MV-4-11 (cell line): ENCODE measurements around the gene RAB15.
"Not testable (repeated sequence)": the region's sequence is repeated elsewhere in the genome, so short reads cannot be mapped to it uniquely, and the experiment has no call there.

Experiments
- DNase-seq: peaks from one replicate; lab custom pipeline; 2025; lab: John Stamatoyannopoulos, UW

RAB15 gene

GRCh38 chr14:64937821-64938193 lies 34.3 kb downstream of the RAB15 start:
- DNase-seq: no peak

GRCh38 chr14:64937171-64937820 lies 34.8 kb downstream of the RAB15 start:
- no peak for DNase-seq

DNA sequence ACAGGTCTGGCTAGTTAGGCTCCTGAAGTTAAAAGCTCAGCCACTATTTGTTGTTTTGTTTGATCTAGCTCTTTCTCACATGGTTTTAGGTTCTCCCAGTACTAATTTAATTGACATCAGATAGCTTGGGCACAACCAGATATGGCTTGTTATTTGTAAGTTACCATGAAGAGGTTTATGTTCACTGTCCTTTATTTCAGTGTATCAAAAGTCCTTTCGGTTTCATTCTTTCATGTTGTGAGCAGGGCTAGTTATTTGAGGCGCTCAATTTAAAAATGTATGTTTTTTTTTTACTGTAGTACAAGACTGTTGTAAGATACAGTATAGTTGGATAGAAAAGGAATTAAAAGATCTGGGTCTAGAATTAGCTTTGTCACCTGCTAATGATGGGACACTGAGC lies 36.6 kb downstream of the RAB15 start:
- no peak for DNase-seq

DNA sequence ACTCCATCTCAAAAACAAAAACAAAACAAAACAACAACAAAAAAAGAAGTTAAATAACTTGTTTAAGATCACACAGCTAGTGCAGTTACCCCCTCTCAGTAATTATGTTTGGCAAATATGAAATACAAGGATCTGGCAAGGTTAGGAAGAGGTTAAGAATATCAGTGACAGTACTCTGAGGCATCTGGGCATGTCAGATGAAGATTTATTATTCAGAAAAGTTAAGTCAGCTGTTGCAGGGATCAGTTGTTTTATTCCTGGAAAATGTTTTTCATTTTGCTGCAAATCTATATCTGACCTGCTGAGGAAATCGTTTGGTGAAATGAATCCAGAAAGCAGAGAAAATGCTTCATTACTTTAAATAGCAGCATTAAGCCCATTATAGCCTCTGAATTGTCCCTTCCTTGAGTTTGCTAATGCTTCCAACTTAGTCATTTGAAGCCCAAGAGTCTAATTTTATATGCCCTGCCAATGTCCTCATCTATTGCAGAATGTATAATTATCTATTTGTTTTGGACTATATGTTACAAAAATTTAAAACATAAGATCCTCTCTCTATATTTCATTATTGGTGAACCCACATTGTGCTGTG lies 37.7 kb downstream of the RAB15 start:
- no peak for DNase-seq

DNA sequence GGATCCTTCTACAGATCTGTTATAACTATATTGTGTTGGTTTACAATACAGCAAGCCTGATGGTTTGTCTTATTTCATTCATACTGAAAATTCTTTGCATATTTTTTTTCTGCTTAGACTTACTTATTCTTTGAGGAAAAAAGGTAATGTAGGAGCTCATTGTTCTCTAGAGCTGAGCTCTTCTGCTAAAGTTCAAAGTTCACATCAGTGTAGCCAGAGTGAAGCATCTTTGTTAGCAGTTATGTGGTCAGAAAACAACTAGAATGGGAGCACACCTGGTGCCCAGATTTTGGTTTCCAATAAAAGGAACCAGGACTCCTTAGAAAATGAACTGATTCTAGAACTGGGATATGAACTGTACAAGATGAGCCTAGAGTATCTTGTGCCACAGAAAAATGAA lies 39.9 kb downstream of the RAB15 start:
- no peak for DNase-seq

- DNase-seq: no peak
Observed at GRCh38 chr14:64931123-64931522, 41.0 kb downstream of the RAB15 start.

GRCh38 chr14:64930085-64930843 lies 41.9 kb downstream of the RAB15 start:
- DNase-seq: no peak

DNA sequence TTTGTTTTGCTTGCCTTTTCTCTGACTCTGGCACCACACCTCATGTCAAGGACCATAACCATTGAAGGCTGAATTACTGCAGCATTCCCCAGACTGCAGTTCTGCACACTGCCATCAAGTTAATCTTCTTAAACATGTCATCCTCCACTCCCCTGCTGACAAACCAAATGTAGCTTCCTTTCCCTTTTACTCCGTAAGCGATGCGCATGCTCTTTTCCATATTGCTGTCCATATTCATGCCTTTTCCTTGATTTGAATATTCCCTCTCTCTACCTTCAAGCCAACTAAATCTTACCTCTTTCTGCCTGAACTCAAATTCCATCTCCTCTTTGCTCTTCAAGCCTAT lies 43.1 kb downstream of the RAB15 start:
- no peak for DNase-seq

DNA sequence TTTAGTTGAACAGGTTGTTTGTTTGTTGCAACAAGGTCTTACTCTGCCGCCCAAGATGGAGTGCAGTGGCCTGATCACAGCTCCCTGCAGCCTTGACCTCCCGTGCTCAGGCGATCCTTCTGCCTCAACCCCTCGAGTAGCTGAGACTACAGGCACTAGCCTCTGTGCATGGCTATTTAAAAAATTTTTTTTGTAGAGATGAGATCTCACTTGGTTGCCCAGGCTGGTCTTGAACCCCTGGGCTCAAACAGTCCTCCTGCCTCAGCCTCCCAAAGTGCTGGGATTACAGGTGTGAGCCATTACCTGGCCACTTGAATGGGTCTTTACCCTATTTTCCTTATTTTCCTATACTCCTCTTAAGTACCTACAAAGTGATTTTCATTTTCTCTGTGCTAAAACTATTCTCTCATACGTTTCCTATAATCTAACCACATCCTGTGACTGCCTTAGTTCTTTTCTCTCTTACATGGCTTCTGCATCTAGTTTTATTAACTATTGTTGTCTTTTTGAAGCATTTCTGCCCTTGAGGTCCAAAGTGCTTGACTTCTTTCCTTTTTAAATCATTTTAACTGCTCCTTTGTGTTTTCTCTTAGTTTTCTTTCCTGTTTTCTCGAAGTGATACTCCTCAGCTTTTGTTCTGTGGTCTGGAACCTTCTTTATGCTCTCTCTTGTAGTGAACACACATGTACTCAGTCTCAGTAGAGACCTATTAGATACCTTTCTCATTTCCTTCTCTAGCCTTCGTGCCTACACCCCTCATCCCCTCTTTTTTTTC lies 43.7 kb downstream of the RAB15 start:
- DNase-seq: no peak

- DNase-seq: no peak
Observed at GRCh38 chr14:64927031-64927430, 45.1 kb downstream of the RAB15 start.

DNA sequence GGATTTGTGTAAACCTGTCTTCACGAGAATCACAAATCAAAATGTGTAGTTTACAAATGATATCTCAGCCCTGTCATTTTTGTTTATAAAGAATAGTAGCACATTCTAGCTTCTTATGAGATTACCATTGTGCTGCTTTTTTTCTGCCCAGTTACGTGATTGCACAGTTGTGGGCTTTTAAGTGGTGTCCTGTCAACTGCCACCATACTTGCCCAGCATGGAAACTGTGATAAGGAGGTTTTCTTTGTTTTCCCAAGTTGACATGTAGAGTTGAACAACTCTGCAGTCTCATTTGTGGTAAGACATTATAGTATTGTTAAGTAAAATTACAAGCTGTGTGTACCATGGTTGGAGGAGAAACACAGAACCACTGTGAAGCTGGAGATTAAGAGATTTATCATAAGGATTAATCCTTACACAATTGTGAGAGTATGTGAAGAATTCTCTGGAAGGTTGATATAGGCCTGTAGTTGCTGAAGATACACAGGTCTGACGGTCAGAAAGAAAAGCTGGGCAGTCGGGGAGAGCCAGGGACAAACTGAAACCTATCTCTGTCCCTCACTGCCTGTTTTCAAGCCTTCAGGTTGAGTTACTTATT lies 45.6 kb downstream of the RAB15 start:
- no peak for DNase-seq

DNA sequence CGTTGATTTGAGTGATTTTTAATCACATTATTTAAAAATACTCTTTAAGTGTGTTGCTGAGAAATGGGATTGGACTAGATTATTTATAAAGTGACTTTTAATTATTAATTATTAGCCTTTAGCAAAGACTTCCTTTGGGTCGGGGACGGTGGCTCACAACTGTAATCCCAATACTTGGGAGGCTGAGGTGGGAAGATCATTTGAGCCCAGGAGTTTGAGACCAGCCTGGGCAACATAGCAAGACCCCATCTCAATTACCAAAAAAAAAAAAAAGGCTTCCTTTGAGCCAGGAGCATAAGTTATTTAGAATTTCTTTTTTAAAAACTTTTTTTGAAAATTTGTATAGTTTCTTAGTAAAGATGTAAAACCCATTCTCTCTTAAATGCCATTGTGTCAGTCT lies 49.1 kb downstream of the RAB15 start:
- DNase-seq: no peak

- no peak for DNase-seq
Observed at GRCh38 chr14:64920465-64920864, 51.7 kb downstream of the RAB15 start.

DNA sequence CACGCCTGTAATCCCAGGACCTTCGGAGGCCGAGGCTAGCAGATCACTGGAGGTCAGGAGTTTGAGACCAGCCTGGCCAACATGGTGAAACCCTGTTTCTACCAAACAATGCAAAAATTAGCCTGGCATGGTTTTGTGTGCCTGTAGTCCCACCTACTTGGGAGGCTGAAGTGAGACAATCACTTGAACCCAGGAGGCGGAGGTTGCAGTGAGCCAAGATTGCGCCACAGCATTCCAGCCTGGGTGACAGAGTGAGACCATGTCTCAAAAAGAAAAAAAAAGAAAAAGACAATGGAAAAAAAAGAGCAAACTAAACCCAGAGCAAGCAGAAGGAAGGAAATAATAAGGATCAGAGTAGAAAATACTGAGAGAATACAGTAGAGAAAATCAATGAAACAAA lies 52.5 kb downstream of the RAB15 start:
- DNase-seq: no peak

- no peak for DNase-seq
Observed at GRCh38 chr14:64919215-64919614, 52.9 kb downstream of the RAB15 start.

DNA sequence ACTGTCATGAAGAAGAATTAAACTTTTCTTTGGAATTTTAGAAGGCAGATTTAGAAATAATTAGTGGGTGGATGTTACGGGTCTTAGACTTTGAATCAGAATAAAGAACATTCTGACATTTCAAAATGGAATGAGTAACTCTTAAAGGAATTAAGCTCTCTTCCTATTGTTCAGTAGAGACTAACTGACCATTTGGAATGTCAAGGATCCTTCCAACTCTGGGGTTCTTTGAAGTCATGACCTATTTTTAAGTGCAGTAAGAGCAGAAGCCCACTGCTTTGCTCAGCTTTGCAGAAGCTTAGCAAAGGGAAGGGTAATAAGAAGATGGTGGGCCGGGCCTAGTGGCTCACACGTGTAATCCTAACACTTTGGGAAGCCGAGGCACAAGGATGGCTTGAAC lies 53.9 kb downstream of the RAB15 start:
- DNase-seq: no peak

- peak; percentile 92 for DNase-seq
Observed at GRCh38 chr14:64915797-64916196, 56.3 kb downstream of the RAB15 start.

GRCh38 chr14:64915029-64915424 lies 57.1 kb downstream of the RAB15 start:
- no peak for DNase-seq

DNA sequence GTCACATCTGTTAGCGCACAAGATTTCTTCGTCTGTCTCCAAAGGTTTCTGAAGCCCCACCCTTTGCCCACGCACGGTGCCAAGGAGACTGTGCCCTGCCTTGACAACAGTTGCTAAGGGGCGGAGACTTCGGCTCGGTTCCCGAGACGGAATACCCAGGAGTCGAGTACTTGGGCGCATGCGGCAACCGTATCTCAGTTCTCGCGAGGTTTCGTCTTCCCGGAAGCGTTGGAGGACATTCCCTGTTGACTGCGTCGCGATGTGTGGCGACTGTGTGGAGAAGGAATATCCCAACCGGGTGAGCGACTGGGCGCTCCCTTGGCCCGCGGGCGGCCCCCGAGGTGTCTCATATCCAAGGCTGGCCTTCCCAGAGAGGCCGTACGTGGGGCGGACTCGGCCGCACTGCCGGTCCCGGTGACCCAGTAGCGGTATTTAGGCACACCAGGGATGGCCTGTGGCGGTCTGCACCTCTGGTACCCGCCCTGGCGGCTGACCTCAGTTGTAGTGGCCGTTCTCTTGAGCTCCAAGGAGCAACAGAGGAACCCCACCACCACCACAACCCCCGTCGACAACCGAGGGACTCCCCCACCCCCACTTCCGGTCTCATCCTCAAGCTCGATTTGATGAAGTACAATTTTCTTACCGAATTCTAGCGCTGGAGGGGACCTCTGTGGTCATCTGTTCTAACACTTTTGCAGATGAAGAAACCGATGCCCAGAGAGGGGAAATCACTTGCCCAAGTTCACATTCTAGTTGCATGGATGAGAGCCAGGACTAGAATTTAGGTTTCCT lies 57.7 kb downstream of the RAB15 start, which contains the start of gene CHURC1:
Gene CHURC1, plus strand, starts transcription at position 219 of the 792 bp plus-strand sequence. Its CDS starts 41 bp downstream, at position 260.
- DNase-seq: peak; percentile 97

- not testable (repeated sequence) for DNase-seq
Observed at GRCh38 chr14:64913477-64913876, 58.7 kb downstream of the RAB15 start.

GRCh38 chr14:64912261-64912660 lies 59.9 kb downstream of the RAB15 start:
- no peak for DNase-seq
